ENCODE results near the gene CAPN15.

DNA sequence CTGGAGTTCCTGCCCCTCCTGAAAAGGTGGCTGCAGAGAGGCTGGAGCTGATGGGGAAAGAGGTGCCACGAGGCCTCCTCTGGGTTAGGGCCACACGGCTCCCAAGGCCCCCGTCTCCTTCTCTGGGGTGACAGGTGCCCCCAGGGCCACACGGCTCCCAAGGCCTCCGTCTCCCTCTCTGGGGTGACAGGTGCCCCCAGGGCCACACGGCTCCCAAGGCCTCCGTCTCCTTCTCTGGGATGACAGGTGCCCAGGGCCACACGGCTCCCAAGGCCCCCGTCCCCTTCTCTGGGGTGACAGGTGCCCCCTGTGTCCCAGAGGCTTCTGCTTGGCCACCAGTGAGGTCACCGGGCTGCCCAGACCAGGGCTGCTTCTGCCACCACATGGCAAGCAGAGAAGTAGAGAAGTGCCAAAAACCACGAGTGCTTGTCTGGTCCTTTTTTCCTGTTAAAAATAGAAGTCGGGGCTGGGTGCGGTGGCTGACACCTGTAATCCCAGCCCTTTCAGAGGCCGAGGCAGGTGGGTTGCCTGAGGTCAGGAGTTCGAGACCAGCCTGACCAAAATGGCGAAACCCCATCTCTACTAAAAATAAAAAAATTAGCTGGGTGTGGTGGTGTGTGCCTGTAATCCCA lies 4.1 kb downstream of the CAPN15 start:
- TF ChIP-seq MAX (IDR thresholded peaks at IDR 0.05) = no peak
- no peak for TF ChIP-seq NFIC (IDR thresholded peaks at IDR 0.05)
- no peak for TF ChIP-seq EGR1 (IDR thresholded peaks at IDR 0.05)
- no peak for TF ChIP-seq EP300 (IDR thresholded peaks at IDR 0.05; ENCODE audit: borderline replicate concordance)
- no peak for TF ChIP-seq FOXM1 (IDR thresholded peaks at IDR 0.05; ENCODE audit: borderline replicate concordance, low read depth)
- TF ChIP-seq CREB1 (IDR thresholded peaks at IDR 0.05; ENCODE audit: low read depth) = no peak
- TF ChIP-seq CEBPB (IDR thresholded peaks at IDR 0.05) = no peak
- TF ChIP-seq ZBTB7A (IDR thresholded peaks at IDR 0.05; ENCODE audit: low read depth) = no peak

Measured in Ishikawa (cell line).